Vagina (tissue), 2 donors: Measurements from ENCODE around the gene ID1. TPM values are rescaled to one million over a fixed set of nuclear protein-coding genes. Genes with fewer than 3 reads are reported as not detected.
"Not testable (repeated sequence)": the region's sequence is repeated elsewhere in the genome, so short reads cannot be mapped to it uniquely, and the experiment has no call there.

Experiments used
- DNase-seq, 2 donors: peaks; one replicate each; pipeline ENCODE4 v3.0.0-alpha.2; 2017; ENCODE audit errors: extremely low spot score in 2 of 2
- H3K27ac ChIP-seq: fragments of 200-600 bp; sonication (generic); one replicate; pipeline ENCODE4 v1.5.1; 2019
- H3K27me3 ChIP-seq: fragments of 200-600 bp; sonication (generic); one replicate; pipeline ENCODE4 v1.5.1; 2019
- H3K36me3 ChIP-seq, 2 donors: fragments of 200-600 bp; sonication (generic); one replicate each; pipeline ENCODE4 v1.5.1; 2017 to 2019
- H3K4me1 ChIP-seq: fragments of 200-600 bp; sonication (generic); one replicate; pipeline ENCODE4 v1.5.1; 2019
- H3K4me3 ChIP-seq, 2 donors: fragments of 200-600 bp; sonication (generic); 1 replicate in 1 of 2; 2 replicates in 1 of 2; pipeline ENCODE4 v1.5.1; 2016 to 2019
- H3K9me3 ChIP-seq: fragments of 200-600 bp; sonication (generic); one replicate; pipeline ENCODE4 v1.5.1; 2019
- POLR2A ChIP-seq, 2 donors: fragments of 450-650 bp; IDR thresholded peaks; one replicate each; pipeline ENCODE4 v1.6.1; 2017; ENCODE audit warnings: antibody characterized with exemption in 2 of 2, mild to moderate bottlenecking in 2 of 2, moderate library complexity in 2 of 2
- POLR2AphosphoS5 ChIP-seq, 2 donors: sonication (generic); formaldehyde crosslinking; IDR thresholded peaks; one replicate each; pipeline ENCODE4 v1.9.0; 2017; ENCODE audit warnings: antibody characterized with exemption in 2 of 2, mild to moderate bottlenecking in 2 of 2, low read depth in 1 of 2; ENCODE audit not compliant: insufficient read depth in 1 of 2
- intact Hi-C: fragments of 100-400 bp; cut with DNase I; formaldehyde crosslinking; loops from one replicate; pipeline ENCODE4 v1.15.1; 2023
- total RNA-seq: library from RNA; depleted of rRNA; stranded (reverse); fragments of >200 nt; gene quantifications from one replicate; pipeline ENCODE4 v1.2.3, GENCODE V29; 2016
- TF ChIP-seq, protein P1 (sequence below), 3 experiments: fragments of 450-650 bp in 2 of 3; fragments of 200-600 bp in 1 of 3; sonication (generic) in 1 of 3; IDR thresholded peaks; one replicate each; pipeline ENCODE4 v1.5.1; 2017 to 2019; ENCODE audit warnings: antibody characterized with exemption in 3 of 3, mild to moderate bottlenecking in 2 of 3, moderate library complexity in 2 of 3

ID1 gene
- total RNA-seq, 1 donor from 2014 or later = 1,190 TPM

- H3K4me1 ChIP-seq = peaks cover 80% of the 10 kb centered on the region
- no peaks in the 10 kb centered on the region for H3K36me3 ChIP-seq
- no peak for DNase-seq
- H3K27me3 ChIP-seq = no peaks in the 10 kb centered on the region
- no peaks in the 10 kb centered on the region for H3K9me3 ChIP-seq
- intact Hi-C loops = no loop called here
- no peak for TF ChIP-seq POLR2A (IDR thresholded peaks at IDR 0.05)
- no peak for TF ChIP-seq POLR2AphosphoS5 (IDR thresholded peaks at IDR 0.05; ENCODE audit: insufficient read depth in 1 of 2, low read depth in 1 of 2)
- H3K4me3 ChIP-seq = peak overlapping the region; percentile 71 to 96
- peak overlapping the region; percentile 77 for H3K27ac ChIP-seq
These were observed 2.7 kb downstream of the ID1 start for GRCh38 chr20:31607640-31608250.

DNA sequence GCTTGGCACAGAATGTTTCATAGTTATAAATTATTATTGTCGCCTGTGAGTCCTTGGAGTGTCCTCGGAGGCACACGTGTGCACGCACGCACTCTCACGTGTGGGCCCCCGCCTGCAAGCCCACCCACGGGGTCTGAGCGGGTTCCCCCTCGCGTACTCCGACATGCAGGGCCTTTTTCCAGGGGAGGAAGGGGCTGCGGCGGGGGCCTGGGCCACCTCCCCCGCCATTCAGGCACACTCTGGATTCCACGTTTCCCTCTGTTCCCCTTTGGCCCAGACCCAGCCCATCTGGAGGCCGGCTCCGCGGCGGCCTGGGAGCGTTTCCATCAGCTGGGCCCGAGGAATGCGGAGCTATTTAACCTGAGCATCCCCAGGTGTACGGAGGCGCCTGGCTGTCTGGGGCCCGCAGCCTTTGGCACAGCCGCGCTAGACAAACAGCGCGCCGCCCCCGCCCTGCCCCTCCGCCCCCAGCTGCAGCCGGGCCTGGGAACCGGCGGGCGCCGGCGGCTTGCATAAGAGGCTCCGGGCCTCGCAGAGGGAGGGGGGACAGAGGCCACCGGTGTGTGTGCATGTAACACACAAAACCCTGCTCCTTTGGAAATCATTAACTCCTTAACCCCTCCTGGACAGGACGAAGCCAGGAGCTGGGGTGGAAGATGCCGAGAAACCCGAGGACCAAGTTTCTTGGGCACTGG, 3.3 kb downstream of the ID1 start:
- no peak for DNase-seq
- peak overlapping the region; percentile 77 for H3K27ac ChIP-seq
- H3K9me3 ChIP-seq = no peaks in the 10 kb centered on the region
- peak overlapping the region; percentile 71 to 96 for H3K4me3 ChIP-seq
- TF ChIP-seq POLR2A (IDR thresholded peaks at IDR 0.05) (no peak), POLR2AphosphoS5 (IDR thresholded peaks at IDR 0.05; ENCODE audit: insufficient read depth in 1 of 2, low read depth in 1 of 2) (peak; percentile 9 to 89)
- TF ChIP-seq, protein P1, sequence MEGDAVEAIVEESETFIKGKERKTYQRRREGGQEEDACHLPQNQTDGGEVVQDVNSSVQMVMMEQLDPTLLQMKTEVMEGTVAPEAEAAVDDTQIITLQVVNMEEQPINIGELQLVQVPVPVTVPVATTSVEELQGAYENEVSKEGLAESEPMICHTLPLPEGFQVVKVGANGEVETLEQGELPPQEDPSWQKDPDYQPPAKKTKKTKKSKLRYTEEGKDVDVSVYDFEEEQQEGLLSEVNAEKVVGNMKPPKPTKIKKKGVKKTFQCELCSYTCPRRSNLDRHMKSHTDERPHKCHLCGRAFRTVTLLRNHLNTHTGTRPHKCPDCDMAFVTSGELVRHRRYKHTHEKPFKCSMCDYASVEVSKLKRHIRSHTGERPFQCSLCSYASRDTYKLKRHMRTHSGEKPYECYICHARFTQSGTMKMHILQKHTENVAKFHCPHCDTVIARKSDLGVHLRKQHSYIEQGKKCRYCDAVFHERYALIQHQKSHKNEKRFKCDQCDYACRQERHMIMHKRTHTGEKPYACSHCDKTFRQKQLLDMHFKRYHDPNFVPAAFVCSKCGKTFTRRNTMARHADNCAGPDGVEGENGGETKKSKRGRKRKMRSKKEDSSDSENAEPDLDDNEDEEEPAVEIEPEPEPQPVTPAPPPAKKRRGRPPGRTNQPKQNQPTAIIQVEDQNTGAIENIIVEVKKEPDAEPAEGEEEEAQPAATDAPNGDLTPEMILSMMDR (IDR thresholded peaks at IDR 0.05) = no peak
- intact Hi-C loops = no loop called here
- H3K27me3 ChIP-seq = no peaks in the 10 kb centered on the region
- peaks cover 75% of the 10 kb centered on the region for H3K4me1 ChIP-seq
- H3K36me3 ChIP-seq = no peaks in the 10 kb centered on the region

DNA sequence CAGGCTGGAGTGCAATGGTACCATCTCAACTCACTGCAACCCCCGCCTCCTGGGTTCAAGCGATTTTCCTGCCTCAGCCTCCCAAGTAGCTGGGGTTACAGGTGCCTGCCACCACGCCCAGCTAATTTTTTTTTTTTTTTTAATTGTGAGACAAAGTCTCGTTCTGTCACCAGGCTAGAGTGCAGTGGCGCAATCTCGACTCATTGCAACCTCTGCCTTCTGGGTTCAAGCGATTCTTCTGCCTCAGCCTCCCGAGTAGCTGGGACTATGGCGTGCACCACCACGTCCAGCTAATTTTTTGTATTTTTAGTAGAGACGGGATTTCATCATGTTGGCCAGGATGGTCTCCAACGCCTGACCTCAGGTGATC, 7.2 kb downstream of the ID1 start:
- H3K4me3 ChIP-seq, H3K27me3 ChIP-seq, H3K27ac ChIP-seq, DNase-seq, H3K36me3 ChIP-seq, H3K9me3 ChIP-seq: not testable (repeated sequence)
- H3K4me1 ChIP-seq = peaks cover 46% of the 10 kb centered on the region
- intact Hi-C loops = loop anchor here (2.0 kb wide), 1 partner anchor 43 kb away; no protein-coding TSS in a partner anchor

DNA sequence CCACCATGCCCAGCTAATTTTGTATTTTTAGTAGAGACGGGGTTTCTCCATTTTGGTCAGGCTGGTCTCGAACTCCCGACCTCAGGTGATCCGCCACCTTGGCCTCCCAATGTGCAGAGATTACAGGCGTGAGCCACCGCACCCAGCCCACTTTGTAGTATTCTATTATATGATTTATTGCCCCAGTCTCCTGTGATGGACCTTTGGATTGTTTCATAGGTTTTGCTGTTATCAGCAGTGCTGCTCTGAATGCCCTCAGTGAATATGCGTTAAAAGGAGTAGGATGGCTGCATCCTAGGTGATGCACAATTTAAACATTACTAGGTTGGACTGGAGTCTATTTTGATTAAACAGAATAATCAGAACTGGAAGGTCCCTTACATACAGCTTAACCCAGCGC, 10.3 kb downstream of the ID1 start:
- TF ChIP-seq, protein P1 (IDR thresholded peaks at IDR 0.05) = no peak
- TF ChIP-seq POLR2A (IDR thresholded peaks at IDR 0.05) = no peak
- TF ChIP-seq POLR2AphosphoS5 (IDR thresholded peaks at IDR 0.05; ENCODE audit: insufficient read depth in 1 of 2, low read depth in 1 of 2) = no peak
- Histone ChIP-seq H3K27ac (no peak overlapping the region), H3K27me3 (no peaks in the 10 kb centered on the region), H3K4me3 (no peak overlapping the region), H3K4me1 (peaks cover 24% of the 10 kb centered on the region), H3K36me3 (no peaks in the 10 kb centered on the region), H3K9me3 (no peaks in the 10 kb centered on the region)
- intact Hi-C loops = no loop called here
- no peak for DNase-seq

- TF ChIP-seq, protein P1 (IDR thresholded peaks at IDR 0.05) = no peak
- TF ChIP-seq POLR2A (IDR thresholded peaks at IDR 0.05) (no peak), POLR2AphosphoS5 (IDR thresholded peaks at IDR 0.05; ENCODE audit: insufficient read depth in 1 of 2, low read depth in 1 of 2) (no peak)
- H3K27me3 ChIP-seq = no peaks in the 10 kb centered on the region
- no peaks in the 10 kb centered on the region for H3K36me3 ChIP-seq
- H3K4me1 ChIP-seq = peaks cover 2% of the 10 kb centered on the region
- H3K9me3 ChIP-seq = no peaks in the 10 kb centered on the region
- intact Hi-C loops = no loop called here
- DNase-seq = no peak
- H3K4me3 ChIP-seq = no peak overlapping the region
- H3K27ac ChIP-seq = no peak overlapping the region
These were observed 12.5 kb downstream of the ID1 start for GRCh38 chr20:31617432-31618104.

DNA sequence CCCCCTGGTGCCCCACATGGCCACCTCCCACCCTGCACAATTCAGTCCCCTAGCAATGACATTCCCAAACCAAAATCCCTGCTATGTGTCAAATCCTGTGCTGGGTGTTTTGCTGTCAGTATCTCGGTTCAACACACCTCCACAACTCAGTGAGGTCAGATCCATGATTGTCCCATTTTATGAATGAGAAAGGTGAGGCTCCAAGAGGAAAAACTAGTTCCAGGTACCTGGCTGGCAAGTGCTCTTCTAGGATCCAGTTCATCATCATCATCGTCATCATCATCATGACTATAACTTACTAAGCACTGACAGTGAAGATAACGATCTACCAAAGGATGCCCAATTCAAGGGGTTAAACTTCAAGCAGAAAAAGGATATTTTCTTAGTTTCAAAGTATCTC, 15.2 kb downstream of the ID1 start:
- Histone ChIP-seq H3K4me3 (no peak overlapping the region), H3K27me3 (no peaks in the 10 kb centered on the region), H3K36me3 (no peaks in the 10 kb centered on the region), H3K27ac (no peak overlapping the region), H3K9me3 (no peaks in the 10 kb centered on the region), H3K4me1 (no peaks in the 10 kb centered on the region)
- DNase-seq = no peak
- TF ChIP-seq, protein P1 (IDR thresholded peaks at IDR 0.05) = no peak
- TF ChIP-seq POLR2A (IDR thresholded peaks at IDR 0.05) = no peak
- TF ChIP-seq POLR2AphosphoS5 (IDR thresholded peaks at IDR 0.05; ENCODE audit: insufficient read depth in 1 of 2, low read depth in 1 of 2) = no peak
- intact Hi-C loops = no loop called here

- H3K4me1 ChIP-seq, H3K9me3 ChIP-seq, DNase-seq, H3K27ac ChIP-seq, H3K4me3 ChIP-seq, H3K27me3 ChIP-seq, intact Hi-C loops, H3K36me3 ChIP-seq: not testable (repeated sequence)
These were observed 18.0 kb downstream of the ID1 start for GRCh38 chr20:31623123-31623505.

DNA sequence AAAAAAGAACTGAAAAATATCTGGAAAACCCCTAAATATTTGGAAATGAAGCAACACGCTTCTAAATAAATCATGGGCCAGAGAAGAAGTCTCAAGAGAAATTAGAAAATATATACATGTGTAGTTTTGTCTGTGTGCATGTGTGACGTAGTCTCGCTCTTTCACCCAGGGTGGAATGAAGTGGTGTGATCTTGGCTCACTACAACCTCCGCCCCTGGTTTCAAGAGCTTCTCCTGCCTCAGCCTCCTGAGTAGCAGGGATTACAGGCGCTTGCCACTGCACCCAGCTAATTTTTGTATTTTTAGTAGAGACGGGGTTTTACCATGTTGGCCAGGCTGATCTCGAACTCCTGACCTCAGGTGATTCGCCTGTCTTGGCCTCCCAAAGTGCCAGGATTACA, 21.4 kb downstream of the ID1 start:
- H3K36me3 ChIP-seq, H3K27ac ChIP-seq, intact Hi-C loops, H3K27me3 ChIP-seq, H3K9me3 ChIP-seq, H3K4me3 ChIP-seq, DNase-seq, H3K4me1 ChIP-seq: not testable (repeated sequence)
